Fibroblast of lung (primary cell): Measurements from ENCODE around the gene TLCD3B. TPM values are rescaled to one million over a fixed set of nuclear protein-coding genes. Genes with fewer than 3 reads are reported as not detected.
A peak's percentile ranks its signal among the peaks of the same experiment; 100 is the strongest.

Source experiments
- DNase-seq, 2 donors: peaks; one replicate each; pipeline versions ENCODE4 v3.0.0 to v3.0.0-alpha.2; 2010; ENCODE audit warnings: low read depth in 2 of 2
- H2AFZ ChIP-seq: 2 replicates; pipeline ENCODE4 v1.5.1; 2012; ENCODE audit warnings: low read length, control low read depth, inconsistent platforms
- H3K27ac ChIP-seq: 2 replicates; pipeline ENCODE4 v1.5.1; 2011; ENCODE audit warnings: low read length, control low read depth; ENCODE audit not compliant: insufficient read depth
- H3K27me3 ChIP-seq: 2 replicates; pipeline ENCODE4 v1.5.1; 2011; ENCODE audit warnings: mild to moderate bottlenecking, low read length; ENCODE audit not compliant: control insufficient read depth, insufficient read depth
- H3K36me3 ChIP-seq: 2 replicates; pipeline ENCODE4 v1.5.1; 2011; ENCODE audit warnings: low read length; ENCODE audit not compliant: control insufficient read depth, insufficient read depth
- H3K4me1 ChIP-seq: 2 replicates; pipeline ENCODE4 v1.5.1; 2011; ENCODE audit warnings: low read length; ENCODE audit not compliant: control insufficient read depth, insufficient read depth; ENCODE audit errors: extremely low read depth
- H3K4me2 ChIP-seq: 2 replicates; pipeline ENCODE4 v1.5.1; 2011; ENCODE audit warnings: low read length, control low read depth; ENCODE audit not compliant: insufficient read depth; ENCODE audit errors: extremely low read depth
- H3K4me3 ChIP-seq, 4 experiments: fragments of 200-600 bp in 1 of 4; sonication (generic) in 1 of 4; replicated peaks in 1 of 4; 2 replicates each; pipeline ENCODE4 v1.5.1; 2011 to 2016; ENCODE audit warnings: low read length in 4 of 4, low read depth in 3 of 4, mild to moderate bottlenecking in 3 of 4, control low read depth in 2 of 4, inconsistent platforms in 1 of 4, mixed read lengths in 1 of 4; ENCODE audit not compliant: insufficient read depth in 1 of 4; ENCODE audit errors: control extremely low read depth in 1 of 4
- H3K79me2 ChIP-seq: 2 replicates; pipeline ENCODE4 v1.5.1; 2012; ENCODE audit warnings: mild to moderate bottlenecking, low read length, inconsistent platforms; ENCODE audit not compliant: control insufficient read depth, insufficient read depth
- H3K9ac ChIP-seq: 2 replicates; pipeline ENCODE4 v1.5.1; 2011; ENCODE audit warnings: mild to moderate bottlenecking, low read length, control low read depth; ENCODE audit not compliant: insufficient read depth
- H3K9me3 ChIP-seq: 2 replicates; pipeline ENCODE4 v1.5.1; 2012; ENCODE audit warnings: low read depth, low read length; ENCODE audit not compliant: control insufficient read depth, insufficient read depth
- H4K20me1 ChIP-seq: 2 replicates; pipeline ENCODE4 v1.5.1; 2011; ENCODE audit warnings: low read length; ENCODE audit not compliant: control insufficient read depth, insufficient read depth; ENCODE audit errors: extremely low read depth
- EZH2 ChIP-seq: IDR thresholded peaks from 2 replicates; pipeline ENCODE4 v1.5.1; 2012; ENCODE audit warnings: low read length, control low read depth, mild to moderate bottlenecking; ENCODE audit errors: missing control alignments
- polyA plus RNA-seq, 2 donors: library from polyadenylated mRNA; depleted of rRNA in 1 of 2; stranded (reverse) in 1 of 2; unstranded in 1 of 2; fragments of >200 nt; gene quantifications; 2 replicates each; pipeline ENCODE4 v1.2.1, GENCODE V29; 2011 to 2012; ENCODE audit warnings: missing spikeins in 1 of 2
- total RNA-seq: library from RNA; depleted of rRNA; stranded (reverse); fragments of >200 nt; gene quantifications from 2 replicates; pipeline ENCODE4 v1.2.1, GENCODE V29; 2014
- TF ChIP-seq, protein P1 (sequence below), 2 donors: IDR thresholded peaks in 1 of 2; conservative IDR thresholded peaks in 1 of 2; 1 replicate in 1 of 2; 2 replicates in 1 of 2; pipeline ENCODE4 v1.5.1; 2011 to 2012; ENCODE audit warnings: low read length in 2 of 2, control low read depth in 1 of 2, inconsistent platforms in 1 of 2, low read depth in 1 of 2, mild to moderate bottlenecking in 1 of 2

The TLCD3B gene
- total and polyA plus RNA-seq, 2 donors (not counting 1 experiment from before 2014, with no cell fraction given) = not detected

GRCh38 chr16:29995911-29996765 is 34.9 kb downstream of the TLCD3B start, which contains the start of gene INO80E:
INO80E (plus strand) TSS chr16:29996241; CDS start chr16:29996311, 70 bp downstream.
- Histone ChIP-seq H3K9ac (peak within 1 kb of the TSS; percentile 83), H3K4me2 (peak within 1 kb of the TSS; percentile 98), H2AFZ (peak within 1 kb of the TSS; percentile 93), H3K27me3 (no peaks in the 10 kb centered on the region), H3K4me3 (peak within 1 kb of the TSS; percentile 74 to 97 (median 93)), H3K27ac (peak within 1 kb of the TSS; percentile 97), H3K9me3 (no peaks in the 10 kb centered on the region), H4K20me1 (no peaks in the 10 kb centered on the region), H3K36me3 (peaks cover 14% of the 10 kb centered on the region), H3K4me1 (peaks cover 14% of the 10 kb centered on the region), H3K79me2 (peaks cover 6% of the 10 kb centered on the region)
- peak; percentile 92 to 95 for DNase-seq
- TF ChIP-seq EZH2 = no peak
- TF ChIP-seq, protein P1, sequence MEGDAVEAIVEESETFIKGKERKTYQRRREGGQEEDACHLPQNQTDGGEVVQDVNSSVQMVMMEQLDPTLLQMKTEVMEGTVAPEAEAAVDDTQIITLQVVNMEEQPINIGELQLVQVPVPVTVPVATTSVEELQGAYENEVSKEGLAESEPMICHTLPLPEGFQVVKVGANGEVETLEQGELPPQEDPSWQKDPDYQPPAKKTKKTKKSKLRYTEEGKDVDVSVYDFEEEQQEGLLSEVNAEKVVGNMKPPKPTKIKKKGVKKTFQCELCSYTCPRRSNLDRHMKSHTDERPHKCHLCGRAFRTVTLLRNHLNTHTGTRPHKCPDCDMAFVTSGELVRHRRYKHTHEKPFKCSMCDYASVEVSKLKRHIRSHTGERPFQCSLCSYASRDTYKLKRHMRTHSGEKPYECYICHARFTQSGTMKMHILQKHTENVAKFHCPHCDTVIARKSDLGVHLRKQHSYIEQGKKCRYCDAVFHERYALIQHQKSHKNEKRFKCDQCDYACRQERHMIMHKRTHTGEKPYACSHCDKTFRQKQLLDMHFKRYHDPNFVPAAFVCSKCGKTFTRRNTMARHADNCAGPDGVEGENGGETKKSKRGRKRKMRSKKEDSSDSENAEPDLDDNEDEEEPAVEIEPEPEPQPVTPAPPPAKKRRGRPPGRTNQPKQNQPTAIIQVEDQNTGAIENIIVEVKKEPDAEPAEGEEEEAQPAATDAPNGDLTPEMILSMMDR (conservative IDR thresholded peaks at IDR 0.05 in 1 of 2, IDR thresholded peaks at IDR 0.05 in 1 of 2; ENCODE audit: low read depth in 1 of 2, low read length in 2 of 2) = no peak

- Histone ChIP-seq H3K9me3 (no peaks in the 10 kb centered on the region), H3K27ac (peak within 1 kb of the TSS; percentile 97), H2AFZ (peak within 1 kb of the TSS; percentile 93), H3K27me3 (no peaks in the 10 kb centered on the region), H3K9ac (peak within 1 kb of the TSS; percentile 83), H3K4me3 (peak within 1 kb of the TSS; percentile 74 to 97 (median 93)), H4K20me1 (no peaks in the 10 kb centered on the region), H3K4me2 (peak within 1 kb of the TSS; percentile 98), H3K79me2 (peaks cover 6% of the 10 kb centered on the region), H3K4me1 (peaks cover 14% of the 10 kb centered on the region), H3K36me3 (peaks cover 16% of the 10 kb centered on the region)
- TF ChIP-seq, protein P1 (conservative IDR thresholded peaks at IDR 0.05 in 1 of 2, IDR thresholded peaks at IDR 0.05 in 1 of 2; ENCODE audit: low read depth in 1 of 2, low read length in 2 of 2) = no peak
- TF ChIP-seq EZH2 = no peak
- DNase-seq = peak; percentile 56 to 80
These were observed 35.7 kb downstream of the TLCD3B start, which contains the start of gene HIRIP3 for GRCh38 chr16:29995324-29995910. HIRIP3 (minus strand) TSS chr16:29995617; CDS start chr16:29995605, 12 bp downstream.
